Body of pancreas (tissue), 4 donors: ENCODE measurements around the gene NOTCH2. TPM values are rescaled to one million over a fixed set of nuclear protein-coding genes. Genes with fewer than 3 reads are reported as not detected.

ENCODE experiments used
- ATAC-seq: fragments of 150-250 bp; one replicate; pipeline ENCODE4 v1.9.1; 2016
- DNase-seq, 4 donors: peaks; one replicate each; pipeline ENCODE4 v3.0.0-alpha.2; 2019
- H3K27ac ChIP-seq, 4 donors: fragments of 200-600 bp; sonication (generic); 1 replicate in 3 of 4; 2 replicates in 1 of 4; pipeline versions ENCODE4 v1.5.1 to v1.6.1; 2016 to 2019; ENCODE audit warnings: mild to moderate bottlenecking in 1 of 4, mixed read lengths in 1 of 4, moderate library complexity in 1 of 4
- H3K27me3 ChIP-seq, 2 donors: fragments of 200-600 bp; sonication (generic); one replicate each; pipeline ENCODE4 v1.6.0; 2016; ENCODE audit warnings: mild to moderate bottlenecking in 1 of 2
- H3K36me3 ChIP-seq, 2 donors: fragments of 200-600 bp; sonication (generic); replicated peaks in 1 of 2; 2 replicates each; pipeline ENCODE4 v1.5.1; 2016; ENCODE audit warnings: low read depth in 2 of 2; ENCODE audit not compliant: insufficient read depth in 1 of 2
- H3K4me1 ChIP-seq: fragments of 200-600 bp; sonication (generic); one replicate; pipeline ENCODE4 v1.6.0; 2016
- H3K4me3 ChIP-seq, 2 donors: fragments of 200-600 bp; sonication (generic); 1 replicate in 1 of 2; 2 replicates in 1 of 2; pipeline ENCODE4 v1.5.1; 2016 to 2019
- H3K9me3 ChIP-seq, 3 donors: fragments of 200-600 bp; sonication (generic); 1 replicate in 2 of 3; 2 replicates in 1 of 3; pipeline ENCODE4 v1.5.1; 2016
- POLR2A ChIP-seq, 3 donors: fragments of 450-650 bp; IDR thresholded peaks; one replicate each; pipeline ENCODE4 v1.6.1; 2016; ENCODE audit warnings: antibody characterized with exemption in 3 of 3, mild to moderate bottlenecking in 2 of 3
- WGBS, 2 donors: methylation state at CpG; one replicate each; pipeline ENCODE4 v1.1.5; 2017; 5-methylcytosine and 5-hydroxymethylcytosine counted together
- intact Hi-C: fragments of 100-400 bp; cut with DNase I; formaldehyde crosslinking; loops from one replicate; pipeline ENCODE4 v1.15.1; 2023
- total RNA-seq, 2 donors: library from RNA; depleted of rRNA; stranded (reverse); fragments of >200 nt; gene quantifications; one replicate each; pipeline ENCODE4 v1.1.0, GENCODE V29; 2016
- TF ChIP-seq, protein P1 (sequence below), 7 experiments: fragments of 450-650 bp in 4 of 7; fragments of 200-600 bp in 3 of 7; sonication (generic) in 3 of 7; IDR thresholded peaks; one replicate each; pipeline ENCODE4 v1.5.1; 2016 to 2019; ENCODE audit warnings: antibody characterized with exemption in 7 of 7

Gene NOTCH2
- total RNA-seq, 2 donors from 2014 or later = 39.6 to 65.9 TPM

DNA sequence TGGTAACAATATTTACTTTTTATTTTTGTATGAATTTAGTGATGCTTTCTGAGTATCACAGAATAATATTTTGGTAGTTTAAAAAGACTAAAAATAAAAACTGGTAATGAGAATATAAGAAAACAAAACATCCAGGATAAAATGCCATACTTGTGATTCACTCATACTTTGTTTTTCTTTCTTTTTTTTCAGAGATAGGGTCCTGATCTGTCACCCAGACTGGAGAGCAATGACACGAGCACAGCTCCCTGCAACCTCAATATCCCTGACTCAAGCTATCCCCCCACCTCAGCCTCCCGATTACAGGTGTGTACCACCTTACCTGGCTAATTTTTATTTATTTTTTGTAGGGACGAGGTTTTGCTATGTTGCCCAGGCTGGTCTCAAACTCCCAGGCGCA is 109.0 kb downstream of the NOTCH2 start:
- H3K27ac ChIP-seq = no peak overlapping the region
- 86 to 92% methylated on average over 4 of the region's 4 CpGs for WGBS, 2 donors
- H3K27me3 ChIP-seq = no peaks in the 10 kb centered on the region
- peaks cover 0 to 12% of the 10 kb centered on the region in 2 donors for H3K36me3 ChIP-seq
- TF ChIP-seq, protein P1, sequence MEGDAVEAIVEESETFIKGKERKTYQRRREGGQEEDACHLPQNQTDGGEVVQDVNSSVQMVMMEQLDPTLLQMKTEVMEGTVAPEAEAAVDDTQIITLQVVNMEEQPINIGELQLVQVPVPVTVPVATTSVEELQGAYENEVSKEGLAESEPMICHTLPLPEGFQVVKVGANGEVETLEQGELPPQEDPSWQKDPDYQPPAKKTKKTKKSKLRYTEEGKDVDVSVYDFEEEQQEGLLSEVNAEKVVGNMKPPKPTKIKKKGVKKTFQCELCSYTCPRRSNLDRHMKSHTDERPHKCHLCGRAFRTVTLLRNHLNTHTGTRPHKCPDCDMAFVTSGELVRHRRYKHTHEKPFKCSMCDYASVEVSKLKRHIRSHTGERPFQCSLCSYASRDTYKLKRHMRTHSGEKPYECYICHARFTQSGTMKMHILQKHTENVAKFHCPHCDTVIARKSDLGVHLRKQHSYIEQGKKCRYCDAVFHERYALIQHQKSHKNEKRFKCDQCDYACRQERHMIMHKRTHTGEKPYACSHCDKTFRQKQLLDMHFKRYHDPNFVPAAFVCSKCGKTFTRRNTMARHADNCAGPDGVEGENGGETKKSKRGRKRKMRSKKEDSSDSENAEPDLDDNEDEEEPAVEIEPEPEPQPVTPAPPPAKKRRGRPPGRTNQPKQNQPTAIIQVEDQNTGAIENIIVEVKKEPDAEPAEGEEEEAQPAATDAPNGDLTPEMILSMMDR (IDR thresholded peaks at IDR 0.05) = no peak
- ATAC-seq (no peak), DNase-seq (no peak)
- no peaks in the 10 kb centered on the region for H3K9me3 ChIP-seq
- H3K4me3 ChIP-seq = no peak overlapping the region
- H3K4me1 ChIP-seq = peaks cover 13% of the 10 kb centered on the region
- intact Hi-C loops = no loop called here

GRCh38 chr1:119959268-119960220 is 109.9 kb downstream of the NOTCH2 start:
- H3K36me3 ChIP-seq = peaks cover 0 to 12% of the 10 kb centered on the region in 2 donors
- intact Hi-C loops = no loop called here

DNA sequence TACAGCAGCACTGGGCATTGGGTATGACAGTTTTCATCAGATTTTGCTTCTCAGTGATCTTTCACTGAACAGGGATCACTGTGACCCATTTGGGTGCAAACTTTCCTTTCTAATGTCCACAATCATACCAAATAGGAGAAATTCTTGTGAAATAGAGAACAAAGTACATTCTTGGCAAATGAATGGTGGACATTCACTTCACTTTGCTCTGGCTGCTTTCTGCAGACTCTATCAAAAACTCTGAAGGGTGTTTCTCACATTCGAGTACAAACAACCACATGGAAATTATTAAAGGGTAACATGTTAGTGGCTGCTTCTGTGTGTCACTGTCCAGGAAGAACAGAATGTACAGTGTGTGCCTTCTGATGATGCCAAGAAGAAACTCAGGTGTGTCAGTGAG is 111.2 kb downstream of the NOTCH2 start:
- DNase-seq (no peak), ATAC-seq (no peak)
- Histone ChIP-seq H3K4me1 (peaks cover 12% of the 10 kb centered on the region), H3K27me3 (no peaks in the 10 kb centered on the region), H3K27ac (no peak overlapping the region), H3K36me3 (peaks cover 0 to 12% of the 10 kb centered on the region in 2 donors), H3K4me3 (no peak overlapping the region), H3K9me3 (no peaks in the 10 kb centered on the region)
- 17 to 36% methylated on average over 1 of the region's 1 CpG for WGBS, 2 donors
- intact Hi-C loops = no loop called here
- no peak for TF ChIP-seq POLR2A (IDR thresholded peaks at IDR 0.05)
- TF ChIP-seq, protein P1 (IDR thresholded peaks at IDR 0.05) = no peak

More at GRCh38 chr1:119959268-119960220, 109.9 kb downstream of the NOTCH2 start:
- DNase-seq (no peak), ATAC-seq (no peak)
- WGBS, 2 donors = 76 to 80% methylated on average over 7 of the region's 7 CpGs
- TF ChIP-seq POLR2A (IDR thresholded peaks at IDR 0.05) = no peak
- TF ChIP-seq, protein P1 (IDR thresholded peaks at IDR 0.05) = no peak
- no peak overlapping the region for H3K27ac ChIP-seq
- H3K4me1 ChIP-seq = peaks cover 13% of the 10 kb centered on the region
- H3K9me3 ChIP-seq = no peaks in the 10 kb centered on the region
- H3K27me3 ChIP-seq = no peaks in the 10 kb centered on the region
- H3K4me3 ChIP-seq = no peak overlapping the region

GRCh38 chr1:119956306-119956705 is 113.2 kb downstream of the NOTCH2 start:
- TF ChIP-seq, protein P1 (IDR thresholded peaks at IDR 0.05) = no peak
- no peak for TF ChIP-seq POLR2A (IDR thresholded peaks at IDR 0.05)
- no peak for ATAC-seq
- WGBS, 2 donors = 74 to 93% methylated on average over 2 of the region's 2 CpGs
- Histone ChIP-seq H3K27me3 (no peaks in the 10 kb centered on the region), H3K9me3 (no peaks in the 10 kb centered on the region), H3K4me3 (no peak overlapping the region), H3K27ac (no peak overlapping the region), H3K4me1 (no peaks in the 10 kb centered on the region), H3K36me3 (peaks cover 0 to 10% of the 10 kb centered on the region in 2 donors)
- DNase-seq = no peak
- intact Hi-C loops = no loop called here
